ENCODE results near the gene ACER1. TPM values are rescaled to one million over a fixed set of nuclear protein-coding genes. Genes with fewer than 3 reads are reported as not detected.

ACER1 gene
- total and polyA plus RNA-seq, 10 of the 15 experiments (the other 5 are each of a cell fraction or from before 2014, with no cell fraction given) = not detected

DNA sequence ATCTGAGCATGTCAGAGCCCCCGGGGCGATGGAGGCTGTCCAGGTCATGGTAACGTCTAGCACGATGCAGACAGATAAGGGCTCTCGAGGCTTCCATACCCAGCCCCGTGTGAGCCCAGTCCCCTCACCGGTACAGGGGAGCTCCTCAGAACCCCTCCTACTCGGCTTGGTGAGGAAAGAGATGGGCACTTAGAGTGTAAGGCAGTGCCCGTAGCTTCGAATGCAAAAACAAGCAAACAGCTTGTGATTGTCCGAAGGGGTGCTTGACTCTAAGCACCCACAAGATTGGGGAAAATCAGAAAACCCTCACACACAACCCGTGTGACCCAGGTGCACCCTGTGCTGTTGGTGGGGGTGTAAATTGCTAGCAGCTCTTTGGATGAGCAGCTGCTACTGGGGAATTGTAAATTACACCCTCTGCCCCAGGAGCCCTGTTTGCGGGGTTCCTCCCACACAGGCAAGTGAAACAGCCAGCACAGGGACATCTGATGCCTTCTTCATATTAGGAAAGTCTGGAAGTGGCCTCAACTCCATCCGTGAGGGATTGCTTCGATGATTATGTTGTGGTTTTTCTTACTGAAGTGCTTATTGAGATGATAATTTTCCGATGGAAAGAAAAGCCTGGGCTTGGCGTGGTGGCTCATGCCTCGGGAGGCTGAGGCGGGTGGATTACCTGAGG lies 43.2 kb upstream of the ACER1 start:
- ChIA-PET CTCF (no interaction called here), POLR2A (interaction anchor here (0.5 kb wide), 1 partner anchor 14 kb away, joined by 3 read pairs; no protein-coding TSS in a partner anchor), SMC1A (ENCODE audit: uncharacterized antibody, unreplicated experiment) (no interaction called here), RAD21 (ENCODE audit: unreplicated experiment) (no interaction called here)
- no peak overlapping the region for H3K27ac ChIP-seq (ENCODE audit: control insufficient read depth, insufficient read depth)
- intact Hi-C loops (cut with micrococcal nuclease; ENCODE audit: unreplicated experiment) = no loop called here
- no TSS peak for BruUV-seq (replicated peaks)
- DNase-seq (ENCODE audit: low read depth, low spot score) = no peak
- H3K9ac ChIP-seq (ENCODE audit: control insufficient read depth, insufficient read depth, low read length) = no peak overlapping the region
- H2AFZ ChIP-seq (ENCODE audit: control insufficient read depth, low read depth, low read length) = no peak overlapping the region
- peaks cover 2% of the 10 kb centered on the region; the same call in 1 of the 2 replicates for H3K4me1 ChIP-seq (ENCODE audit: control insufficient read depth, insufficient read depth, low read length)
- no peak overlapping the region for H3K4me3 ChIP-seq
- no peak for ATAC-seq
- peaks cover 14 to 20% of the 10 kb centered on the region in 2 experiments for H3K36me3 ChIP-seq (ENCODE audit: control insufficient read depth in 2 of 2, insufficient read depth in 2 of 2, low read length in 1 of 2)
- H3K79me2 ChIP-seq (ENCODE audit: control insufficient read depth, insufficient read depth, low read length) = no peaks in the 10 kb centered on the region; the same call in 1 of the 2 replicates
- no peaks in the 10 kb centered on the region for H3K27me3 ChIP-seq (replicated peaks in 1 of 2; ENCODE audit: control insufficient read depth in 2 of 2, insufficient read depth in 2 of 2, low read length in 1 of 2)
- in situ Hi-C loops (cut with MboI) = no loop called here
- TF ChIP-seq, protein P1, sequence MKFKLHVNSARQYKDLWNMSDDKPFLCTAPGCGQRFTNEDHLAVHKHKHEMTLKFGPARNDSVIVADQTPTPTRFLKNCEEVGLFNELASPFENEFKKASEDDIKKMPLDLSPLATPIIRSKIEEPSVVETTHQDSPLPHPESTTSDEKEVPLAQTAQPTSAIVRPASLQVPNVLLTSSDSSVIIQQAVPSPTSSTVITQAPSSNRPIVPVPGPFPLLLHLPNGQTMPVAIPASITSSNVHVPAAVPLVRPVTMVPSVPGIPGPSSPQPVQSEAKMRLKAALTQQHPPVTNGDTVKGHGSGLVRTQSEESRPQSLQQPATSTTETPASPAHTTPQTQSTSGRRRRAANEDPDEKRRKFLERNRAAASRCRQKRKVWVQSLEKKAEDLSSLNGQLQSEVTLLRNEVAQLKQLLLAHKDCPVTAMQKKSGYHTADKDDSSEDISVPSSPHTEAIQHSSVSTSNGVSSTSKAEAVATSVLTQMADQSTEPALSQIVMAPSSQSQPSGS (IDR thresholded peaks at IDR 0.05; ENCODE audit: low read length) = no peak
- no peak for TF ChIP-seq KAT2A (conservative IDR thresholded peaks at IDR 0.05; ENCODE audit: control insufficient read depth, low read depth, low read length)
- no peak for TF ChIP-seq NR2F1 (conservative IDR thresholded peaks at IDR 0.05)
- no peak for TF ChIP-seq KLF5 (IDR thresholded peaks at IDR 0.05; ENCODE audit: partially characterized antibody)
- TF ChIP-seq TCF3 (IDR thresholded peaks at IDR 0.05; ENCODE audit: borderline replicate concordance, insufficient read depth, low read depth, low read length) = no peak
- TF ChIP-seq FOXK2 (IDR thresholded peaks at IDR 0.05) = no peak
- TF ChIP-seq, protein P2, sequence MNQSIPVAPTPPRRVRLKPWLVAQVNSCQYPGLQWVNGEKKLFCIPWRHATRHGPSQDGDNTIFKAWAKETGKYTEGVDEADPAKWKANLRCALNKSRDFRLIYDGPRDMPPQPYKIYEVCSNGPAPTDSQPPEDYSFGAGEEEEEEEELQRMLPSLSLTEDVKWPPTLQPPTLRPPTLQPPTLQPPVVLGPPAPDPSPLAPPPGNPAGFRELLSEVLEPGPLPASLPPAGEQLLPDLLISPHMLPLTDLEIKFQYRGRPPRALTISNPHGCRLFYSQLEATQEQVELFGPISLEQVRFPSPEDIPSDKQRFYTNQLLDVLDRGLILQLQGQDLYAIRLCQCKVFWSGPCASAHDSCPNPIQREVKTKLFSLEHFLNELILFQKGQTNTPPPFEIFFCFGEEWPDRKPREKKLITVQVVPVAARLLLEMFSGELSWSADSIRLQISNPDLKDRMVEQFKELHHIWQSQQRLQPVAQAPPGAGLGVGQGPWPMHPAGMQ (IDR thresholded peaks at IDR 0.05; ENCODE audit: borderline replicate concordance) = no peak
- TF ChIP-seq RB1 (IDR thresholded peaks at IDR 0.05; ENCODE audit: borderline replicate concordance) = no peak
- TF ChIP-seq POLR2AphosphoS2 (IDR thresholded peaks at IDR 0.05; ENCODE audit: low read depth, low read length) = no peak
- TF ChIP-seq, protein P3, sequence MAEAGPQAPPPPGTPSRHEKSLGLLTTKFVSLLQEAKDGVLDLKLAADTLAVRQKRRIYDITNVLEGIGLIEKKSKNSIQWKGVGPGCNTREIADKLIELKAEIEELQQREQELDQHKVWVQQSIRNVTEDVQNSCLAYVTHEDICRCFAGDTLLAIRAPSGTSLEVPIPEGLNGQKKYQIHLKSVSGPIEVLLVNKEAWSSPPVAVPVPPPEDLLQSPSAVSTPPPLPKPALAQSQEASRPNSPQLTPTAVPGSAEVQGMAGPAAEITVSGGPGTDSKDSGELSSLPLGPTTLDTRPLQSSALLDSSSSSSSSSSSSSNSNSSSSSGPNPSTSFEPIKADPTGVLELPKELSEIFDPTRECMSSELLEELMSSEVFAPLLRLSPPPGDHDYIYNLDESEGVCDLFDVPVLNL (IDR thresholded peaks at IDR 0.05; ENCODE audit: low read depth, low read length) = no peak
- TF ChIP-seq EP300 (IDR thresholded peaks at IDR 0.05; ENCODE audit: borderline replicate concordance in 1 of 2, control insufficient read depth in 1 of 2, low read depth in 2 of 2, low read length in 2 of 2) = no peak
- H3K9me3 ChIP-seq (replicated peaks; ENCODE audit: control insufficient read depth, insufficient read depth, low read length) = peaks cover 1% of the 10 kb centered on the region; the same call in 1 of the 3 replicates
- H3K4me2 ChIP-seq (ENCODE audit: control insufficient read depth, insufficient read depth) = no peak overlapping the region
- FAIRE-seq = no peak
- 76% methylated on average over 19 of the region's 19 CpGs for WGBS (ENCODE audit: insufficient coverage, insufficient replicate concordance, low lambda C conversion rate, missing lambda C conversion rate)
- no peaks in the 10 kb centered on the region for H4K20me1 ChIP-seq (ENCODE audit: control insufficient read depth, insufficient read depth)
